Measurements from ENCODE around the gene MORC1. TPM values are rescaled to one million over a fixed set of nuclear protein-coding genes. Genes with fewer than 3 reads are reported as not detected.

The MORC1 gene
- total and polyA plus RNA-seq, 3 experiments from 2014 or later = not detected

GRCh38 chr3:108909799-108910198 is 208.1 kb downstream of the MORC1 start:
- Histone ChIP-seq H3K9me3 (ENCODE audit: low read length) (no peaks in the 10 kb centered on the region), H3K36me3 (ENCODE audit: insufficient read depth, low read length) (no peaks in the 10 kb centered on the region), H3K4me3 (ENCODE audit: low read length) (no peak overlapping the region), H3K4me1 (ENCODE audit: insufficient read depth, low read length) (peaks cover 4% of the 10 kb centered on the region), H3K27me3 (ENCODE audit: insufficient read depth, low read length, poor library complexity, severe bottlenecking) (no peaks in the 10 kb centered on the region), H3K27ac (ENCODE audit: low read depth, low read length) (no peak overlapping the region)
- no peak for DNase-seq
- Mint-ChIP-seq H3K27ac (no peak overlapping the region), H3K4me3 (no peak overlapping the region), H3K27me3 (peaks cover 0 to 4% of the 10 kb centered on the region in 2 donors), H3K9me3 (no peaks in the 10 kb centered on the region), H3K36me3 (peaks cover 0 to 3% (median 0%) of the 10 kb centered on the region in 3 donors), H3K4me1 (peaks cover 12 to 17% (median 14%) of the 10 kb centered on the region in 3 donors)
- CTCF ChIA-PET = no interaction called here
- POLR2A ChIA-PET = no interaction called here

Other genes with a start within 250 kb of the MORC1 start
- not detected for gene GUCA1C, start 164.3 kb downstream of the MORC1 start, total RNA-seq
- not detected for gene GUCA1C, start 164.3 kb downstream of the MORC1 start, polyA plus RNA-seq
- not detected for gene C3orf85, start 18.6 kb upstream of the MORC1 start, total RNA-seq
- gene C3orf85, start 18.6 kb upstream of the MORC1 start, polyA plus RNA-seq = not detected
- gene DPPA2, start 198.4 kb upstream of the MORC1 start, total RNA-seq = not detected
- not detected for gene DPPA2, start 198.4 kb upstream of the MORC1 start, polyA plus RNA-seq
- gene DPPA4, start 219.4 kb upstream of the MORC1 start, total RNA-seq = under 1 TPM in 1 of 2 experiments, not detected in 1; 0.16 TPM
- gene DPPA4, start 219.4 kb upstream of the MORC1 start, polyA plus RNA-seq = not detected

All from CD8-positive, alpha-beta memory T cell (primary cell).